ENCODE measurements around the gene THBS2. TPM values are rescaled to one million over a fixed set of nuclear protein-coding genes. Genes with fewer than 3 reads are reported as not detected.

THBS2 gene
- total and polyA plus RNA-seq, 10 of the 15 experiments (the other 5 are each of a cell fraction or from before 2014, with no cell fraction given): 0.07 to 0.10 TPM; not detected in 8

GRCh38 chr6:169184419-169184818 is 69.2 kb downstream of the THBS2 start:
- no peak for ATAC-seq
- Histone ChIP-seq H3K4me2 (ENCODE audit: control insufficient read depth, insufficient read depth) (no peak overlapping the region), H4K20me1 (ENCODE audit: control insufficient read depth, insufficient read depth) (no peaks in the 10 kb centered on the region), H3K36me3 (ENCODE audit: control insufficient read depth in 2 of 2, insufficient read depth in 2 of 2, low read length in 1 of 2) (no peaks in the 10 kb centered on the region), H3K27me3 (replicated peaks in 1 of 2; ENCODE audit: control insufficient read depth in 2 of 2, insufficient read depth in 2 of 2, low read length in 1 of 2) (no peaks in the 10 kb centered on the region), H3K4me3 (no peak overlapping the region), H3K27ac (ENCODE audit: control insufficient read depth, insufficient read depth) (no peak overlapping the region), H2AFZ (ENCODE audit: control insufficient read depth, low read depth, low read length) (no peak overlapping the region), H3K4me1 (ENCODE audit: control insufficient read depth, insufficient read depth, low read length) (no peaks in the 10 kb centered on the region), H3K9ac (ENCODE audit: control insufficient read depth, insufficient read depth, low read length) (no peak overlapping the region), H3K9me3 (replicated peaks; ENCODE audit: control insufficient read depth, insufficient read depth, low read length) (no peaks in the 10 kb centered on the region; the same call in 2 of the 3 replicates), H3K79me2 (ENCODE audit: control insufficient read depth, insufficient read depth, low read length) (no peaks in the 10 kb centered on the region)
- intact Hi-C loops (cut with micrococcal nuclease; ENCODE audit: unreplicated experiment) (no loop called here), in situ Hi-C loops (cut with MboI) (no loop called here)
- no TSS peak for BruUV-seq (replicated peaks)
- ChIA-PET CTCF (interaction anchor here (0.5 kb wide), 1 partner anchor 815 kb away, joined by 3 read pairs; no protein-coding TSS in a partner anchor), POLR2A (no interaction called here), RAD21 (ENCODE audit: unreplicated experiment) (no interaction called here), SMC1A (ENCODE audit: uncharacterized antibody, unreplicated experiment) (no interaction called here)
- WGBS (ENCODE audit: insufficient coverage, insufficient replicate concordance, low lambda C conversion rate, missing lambda C conversion rate): 61% methylated on average over 3 of the region's 3 CpGs
- FAIRE-seq: no peak
- DNase-seq (ENCODE audit: low read depth, low spot score): no peak
- no peak for TF ChIP-seq MTA2 (IDR thresholded peaks at IDR 0.05; ENCODE audit: low read depth)
- TF ChIP-seq SMARCA5 (IDR thresholded peaks at IDR 0.05): no peak
- no peak for TF ChIP-seq GATAD2B (conservative IDR thresholded peaks at IDR 0.05; ENCODE audit: low read depth)
- no peak for TF ChIP-seq PBX3 (IDR thresholded peaks at IDR 0.05; ENCODE audit: insufficient replicate concordance, low read depth, low read length)
- TF ChIP-seq BACH1 (IDR thresholded peaks at IDR 0.05; ENCODE audit: borderline replicate concordance): no peak
- TF ChIP-seq ZNF592 (IDR thresholded peaks at IDR 0.05): no peak
- TF ChIP-seq SUZ12 (IDR thresholded peaks at IDR 0.05; ENCODE audit: unreplicated experiment): no peak
- TF ChIP-seq IRF5 (IDR thresholded peaks at IDR 0.05; ENCODE audit: borderline replicate concordance): no peak
- TF ChIP-seq PAX5 (IDR thresholded peaks at IDR 0.05; ENCODE audit: borderline replicate concordance, low read depth, low read length): no peak
- no peak for TF ChIP-seq REST (IDR thresholded peaks at IDR 0.05; ENCODE audit: low read depth, low read length)
- no peak for TF ChIP-seq USF2 (IDR thresholded peaks at IDR 0.05; ENCODE audit: borderline replicate concordance, low read depth, low read length)
- TF ChIP-seq E2F4 (IDR thresholded peaks at IDR 0.05; ENCODE audit: low read depth, low read length): no peak

All from GM12878 (cell line).